GM21529 (cell line): ENCODE data around the gene TTYH3.
"Not testable (repeated sequence)": the region's sequence is repeated elsewhere in the genome, so short reads cannot be mapped to it uniquely, and the experiment has no call there.

Experiments used
- ATAC-seq: cut with Tn5 transposase; IDR thresholded peaks from one replicate; pipeline ENCODE4 v1.9.1; 2021; ENCODE audit not compliant: unreplicated experiment

Gene TTYH3

DNA sequence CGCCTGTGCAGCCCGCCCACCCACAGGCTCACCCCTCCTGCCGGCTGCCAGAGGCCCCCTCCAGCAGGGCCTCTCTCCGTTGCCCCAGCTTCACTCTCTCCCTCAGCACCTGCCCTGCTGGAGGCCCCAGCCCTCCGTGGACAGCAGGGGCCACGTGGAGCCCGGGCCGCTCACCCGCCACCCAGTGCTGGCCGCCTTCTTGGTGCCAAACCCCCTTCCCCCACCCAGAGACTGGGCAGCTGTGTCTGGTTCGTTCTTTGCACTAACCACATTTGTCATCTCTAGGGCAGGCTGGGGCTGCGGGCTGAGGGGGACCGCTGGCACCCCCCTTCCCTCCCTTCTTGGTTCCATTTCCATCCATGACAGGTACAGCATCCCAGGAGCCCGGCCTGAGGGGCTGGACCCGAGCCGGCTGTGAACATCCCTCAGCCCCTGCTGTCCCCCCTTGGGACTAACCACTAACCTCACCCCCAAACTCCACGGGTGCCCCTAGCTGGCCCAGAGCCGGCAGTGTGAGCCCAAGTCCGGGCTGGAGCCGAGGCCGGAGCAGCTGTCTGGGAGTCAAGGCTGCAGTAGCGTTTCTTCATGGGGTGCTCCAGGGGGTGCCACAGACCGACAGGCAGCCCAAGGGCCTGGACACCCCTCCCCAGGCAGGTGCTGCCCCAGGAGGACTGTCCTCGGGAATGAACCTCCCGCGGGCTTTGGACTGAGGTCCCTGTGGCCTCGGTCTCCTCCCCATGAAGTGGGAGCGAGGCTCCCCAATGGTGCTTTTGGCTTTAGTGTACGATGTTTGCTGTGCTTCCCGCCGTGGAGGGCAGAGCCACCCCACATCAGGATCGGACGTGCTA, 30.7 kb downstream of the TTYH3 start:
- no peak for ATAC-seq

DNA sequence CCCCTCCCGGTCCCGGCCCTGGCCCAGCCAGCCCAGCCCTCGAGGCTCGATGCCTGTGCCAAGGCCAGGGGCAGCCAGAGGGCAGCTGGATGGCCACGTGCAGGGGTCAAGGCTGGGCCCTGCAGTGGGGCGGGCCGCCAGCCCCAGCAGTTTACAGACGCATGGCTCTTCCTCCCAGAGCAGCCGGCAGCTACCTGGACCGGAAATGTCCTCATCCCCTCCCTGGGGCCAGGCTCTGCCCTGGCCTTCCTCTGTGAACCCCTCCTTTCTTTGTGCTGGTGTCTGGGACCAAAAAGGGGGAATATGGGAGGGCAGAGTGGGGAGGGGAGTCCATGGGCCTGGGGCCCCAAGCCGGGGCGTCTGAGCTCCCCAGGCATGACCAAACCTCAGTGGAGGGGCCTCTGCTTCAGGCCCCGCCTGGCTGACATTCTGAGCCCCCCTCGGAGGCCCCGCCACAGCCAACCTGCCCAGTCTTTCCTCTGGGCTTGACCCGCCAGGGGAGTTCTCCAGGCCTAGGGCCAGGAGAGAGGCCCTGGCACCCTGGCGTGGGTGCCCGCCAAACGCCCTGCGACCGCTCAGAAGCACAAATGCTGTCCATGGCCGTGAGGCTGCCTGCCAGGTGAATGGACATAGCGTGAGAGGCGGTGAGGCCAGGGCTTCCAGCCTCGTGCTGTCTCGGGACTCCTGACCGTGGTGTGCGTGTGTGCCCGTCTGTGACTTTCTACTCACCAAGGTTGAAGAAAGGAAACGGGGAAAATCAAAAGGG, 31.5 kb downstream of the TTYH3 start:
- no peak for ATAC-seq

DNA sequence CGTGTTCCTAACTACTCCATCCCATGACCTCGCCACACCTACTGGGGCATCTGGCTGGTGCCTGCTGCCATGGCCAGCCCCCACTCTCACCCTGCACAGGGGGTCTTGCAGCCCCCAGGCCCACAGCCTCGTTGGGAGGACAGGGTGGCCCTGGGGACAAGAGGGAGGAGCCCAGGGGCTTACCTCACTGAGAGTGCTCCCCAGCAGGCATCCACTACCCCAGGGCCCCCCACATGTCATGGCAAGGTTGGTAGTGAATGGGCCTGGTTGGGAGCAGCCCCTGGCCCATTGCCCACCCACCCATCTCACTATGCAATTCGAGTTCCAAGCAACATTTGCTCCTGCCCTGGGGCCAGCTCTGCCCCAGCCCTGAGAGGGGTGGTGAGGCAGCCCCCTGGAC, 32.2 kb downstream of the TTYH3 start:
- ATAC-seq: no peak

DNA sequence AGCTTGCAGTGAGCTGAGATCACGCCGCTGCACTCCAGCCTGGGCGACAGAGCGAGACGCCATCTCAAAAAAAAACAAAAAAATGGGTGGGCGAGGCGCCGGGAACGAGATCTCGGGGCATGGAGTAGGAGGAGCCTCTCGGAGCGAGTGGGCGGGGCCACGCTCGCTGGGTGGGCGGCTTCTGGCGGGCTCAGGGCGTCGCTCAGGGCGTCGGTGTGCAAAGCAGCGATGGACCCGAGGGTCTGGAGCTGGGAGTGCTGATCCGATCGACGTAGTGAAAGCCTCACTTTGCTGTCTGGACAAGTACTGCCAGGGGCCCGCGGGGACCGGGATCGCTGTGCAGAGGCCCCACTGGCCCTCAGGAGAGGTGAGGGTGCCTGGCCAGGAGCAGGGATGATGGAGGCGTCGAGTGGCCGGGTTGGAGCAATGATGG, 33.6 kb downstream of the TTYH3 start:
- no peak for ATAC-seq

DNA sequence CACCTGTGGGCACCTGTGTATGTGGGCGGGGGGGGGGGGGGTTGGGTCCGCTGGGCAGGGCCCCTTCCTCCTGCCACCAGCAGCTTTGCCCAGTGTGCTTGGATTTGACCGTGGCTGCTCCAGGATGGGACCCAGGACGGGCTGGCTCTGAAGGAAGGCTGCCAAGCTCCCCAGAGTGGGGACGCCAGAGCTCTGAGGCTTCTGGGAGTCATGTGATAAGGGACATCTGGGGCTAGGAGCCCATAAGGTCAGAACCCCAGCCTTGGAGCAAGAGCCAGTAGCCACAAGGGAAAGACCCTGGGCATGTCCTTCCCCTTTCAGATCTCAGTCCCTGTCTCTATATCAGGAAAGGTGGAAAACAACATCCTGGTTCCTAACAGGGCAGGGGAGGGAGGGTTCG, 34.4 kb downstream of the TTYH3 start:
- no peak for ATAC-seq

DNA sequence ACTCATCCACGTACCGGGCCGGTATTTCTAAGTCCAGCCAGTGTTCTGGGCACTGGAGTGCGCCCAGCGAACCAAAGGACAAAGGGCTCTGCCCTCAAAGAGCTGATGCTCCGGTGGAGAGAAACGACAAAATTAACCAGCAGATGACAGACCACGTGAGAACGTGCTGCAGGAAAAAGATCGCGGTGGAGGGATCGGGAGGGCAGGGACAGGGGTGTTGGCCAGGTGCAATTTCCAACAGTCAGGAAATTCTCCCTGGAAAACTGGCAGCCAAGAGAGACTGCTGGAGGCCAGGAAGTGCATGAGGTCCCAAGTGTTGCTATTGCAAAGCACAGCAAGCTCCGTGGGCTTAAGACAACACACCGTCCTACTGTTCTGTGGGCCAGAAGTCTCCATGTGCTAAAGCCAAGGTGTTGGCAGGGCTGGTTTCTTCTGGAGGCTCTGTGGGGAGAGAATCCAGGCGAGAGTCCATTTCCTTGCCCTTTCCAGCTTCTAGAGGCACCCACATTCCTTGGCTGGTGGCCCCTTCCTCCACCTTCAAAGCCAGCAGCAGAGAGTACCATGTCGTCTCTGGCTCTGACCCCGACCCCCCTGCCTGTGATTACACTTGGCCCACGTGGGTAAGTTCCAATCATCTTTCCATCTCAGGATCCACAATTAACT, 34.9 kb downstream of the TTYH3 start:
- no peak for ATAC-seq

DNA sequence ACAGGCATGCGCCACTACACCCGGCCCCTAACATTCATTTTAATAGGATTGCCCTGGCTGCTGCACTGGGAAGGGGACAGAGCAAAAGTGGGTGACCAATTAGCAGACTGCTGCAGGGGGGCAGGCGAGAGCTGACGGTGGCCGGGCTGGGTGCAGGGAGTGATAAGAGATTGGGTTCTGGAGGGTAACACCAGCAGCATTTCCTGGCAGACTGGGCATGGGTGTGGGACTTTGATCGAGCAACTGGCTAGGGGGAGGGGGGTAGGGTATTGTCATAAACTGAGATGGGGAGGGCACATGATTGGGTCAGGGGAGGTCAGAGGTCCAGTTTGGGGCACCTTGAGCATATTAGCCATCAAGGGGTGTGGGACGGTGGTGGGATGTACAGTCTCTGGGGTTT, 36.1 kb downstream of the TTYH3 start:
- ATAC-seq: no peak

DNA sequence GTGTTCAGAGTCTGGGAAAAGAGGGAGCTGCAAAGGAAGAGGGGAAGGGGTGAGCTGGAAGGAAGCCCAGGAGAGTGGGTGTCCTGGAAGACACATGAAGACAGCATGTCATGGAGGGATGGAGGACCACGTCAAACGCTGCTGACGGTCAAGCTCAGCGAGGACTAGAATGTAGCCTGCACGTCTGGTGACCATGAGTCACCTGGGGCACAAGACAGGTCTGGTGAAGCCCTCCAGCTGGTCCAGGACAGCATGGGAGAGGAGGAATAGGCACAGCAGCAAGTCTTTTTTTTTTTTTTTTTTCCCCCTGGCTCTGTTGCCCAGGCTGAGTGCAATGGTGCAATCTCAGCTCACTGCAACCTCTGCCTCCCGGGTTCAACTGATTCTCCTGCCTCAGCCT, 36.6 kb downstream of the TTYH3 start:
- no peak for ATAC-seq

DNA sequence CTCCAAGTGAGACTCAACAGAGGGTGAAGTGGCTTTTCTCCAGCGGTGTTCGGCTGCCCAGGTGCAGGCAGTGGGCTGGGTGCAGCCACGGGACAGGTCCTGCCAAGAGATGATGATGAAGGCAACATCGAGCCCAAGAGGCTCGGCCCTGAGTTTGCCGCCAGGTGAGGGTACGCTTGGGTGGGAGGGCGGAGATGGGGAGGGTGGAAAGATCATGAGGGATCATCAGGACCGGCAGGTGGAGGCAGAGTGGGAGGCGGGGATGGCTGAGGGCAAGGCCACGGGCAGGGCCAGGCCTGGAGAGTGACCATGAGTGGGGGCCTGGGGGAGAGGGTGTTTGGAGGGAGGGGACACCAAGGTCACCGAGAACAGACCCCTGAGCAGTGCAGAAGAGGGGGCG, 38.4 kb downstream of the TTYH3 start:
- ATAC-seq: no peak

DNA sequence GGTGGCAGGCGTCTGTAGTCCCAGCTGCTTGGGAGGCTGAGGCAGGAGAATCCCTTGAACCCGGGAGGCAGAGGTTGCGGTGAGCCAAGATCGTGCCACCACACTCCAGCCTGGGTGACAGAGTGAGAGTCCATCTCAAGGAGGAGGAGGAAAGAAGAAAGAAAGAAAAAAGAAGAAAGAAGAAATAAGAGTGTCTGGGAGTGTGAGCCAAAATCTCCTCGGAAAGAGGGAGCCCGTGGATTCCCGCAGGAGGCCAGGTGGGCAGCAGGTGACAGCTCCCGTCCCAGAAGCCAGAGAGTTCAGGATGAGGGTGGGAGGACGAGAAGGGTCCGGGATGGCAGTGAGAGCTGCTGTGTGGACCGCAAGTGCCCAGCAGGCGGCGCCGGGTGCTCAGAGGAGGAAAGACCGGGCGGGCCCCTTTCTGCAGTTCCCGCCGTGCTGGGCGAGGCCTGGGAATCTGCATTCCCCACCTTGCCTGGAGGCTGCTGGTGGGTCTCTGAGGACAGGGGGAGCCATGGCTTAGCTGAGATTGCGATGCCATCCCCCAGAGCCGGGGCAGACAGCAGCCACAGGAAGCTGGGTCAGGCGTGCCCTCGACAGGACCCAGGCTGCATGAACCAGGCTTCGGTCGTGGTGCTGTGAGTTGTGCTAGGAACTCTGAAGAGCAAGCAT, 39.1 kb downstream of the TTYH3 start:
- peak; percentile 83 for ATAC-seq

DNA sequence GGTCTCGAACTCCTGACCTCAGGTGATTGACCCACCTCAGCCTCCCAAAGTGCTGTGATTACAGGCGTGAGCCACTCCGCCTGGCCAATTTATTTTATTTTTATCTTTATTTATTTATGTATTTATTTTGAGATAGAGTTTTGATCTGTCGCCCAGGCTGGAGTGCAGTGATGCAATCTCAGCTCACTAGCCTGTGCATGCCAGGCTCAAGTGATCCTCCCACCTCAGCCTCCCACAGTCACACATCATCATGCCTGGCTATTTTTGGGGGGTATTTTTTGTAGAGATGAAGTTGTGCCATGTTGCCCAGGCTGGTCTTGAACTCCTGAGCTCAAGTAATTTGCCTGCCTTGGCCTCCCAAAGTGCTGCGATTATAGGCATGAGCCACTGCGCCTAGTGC, 41.4 kb downstream of the TTYH3 start:
- ATAC-seq: not testable (repeated sequence)

DNA sequence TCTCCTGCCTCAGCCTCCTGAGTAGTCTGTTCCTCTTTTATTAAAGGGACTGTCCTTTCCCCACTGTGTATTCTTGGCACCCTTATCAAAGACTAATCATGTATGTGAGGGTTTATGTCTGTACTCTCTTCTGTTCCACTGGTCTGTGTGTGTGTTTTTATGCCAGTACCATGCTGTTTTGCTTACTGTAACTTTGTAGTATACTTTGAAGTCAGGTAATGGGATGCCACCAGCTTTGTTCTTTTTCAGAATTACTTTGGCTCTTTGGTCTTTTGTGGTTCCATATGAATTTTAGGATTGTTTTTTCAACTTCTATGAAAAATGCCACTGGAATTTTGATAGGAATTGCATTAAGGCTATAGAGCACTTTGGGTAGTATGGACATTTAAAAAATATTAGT, 42.1 kb downstream of the TTYH3 start:
- no peak for ATAC-seq

DNA sequence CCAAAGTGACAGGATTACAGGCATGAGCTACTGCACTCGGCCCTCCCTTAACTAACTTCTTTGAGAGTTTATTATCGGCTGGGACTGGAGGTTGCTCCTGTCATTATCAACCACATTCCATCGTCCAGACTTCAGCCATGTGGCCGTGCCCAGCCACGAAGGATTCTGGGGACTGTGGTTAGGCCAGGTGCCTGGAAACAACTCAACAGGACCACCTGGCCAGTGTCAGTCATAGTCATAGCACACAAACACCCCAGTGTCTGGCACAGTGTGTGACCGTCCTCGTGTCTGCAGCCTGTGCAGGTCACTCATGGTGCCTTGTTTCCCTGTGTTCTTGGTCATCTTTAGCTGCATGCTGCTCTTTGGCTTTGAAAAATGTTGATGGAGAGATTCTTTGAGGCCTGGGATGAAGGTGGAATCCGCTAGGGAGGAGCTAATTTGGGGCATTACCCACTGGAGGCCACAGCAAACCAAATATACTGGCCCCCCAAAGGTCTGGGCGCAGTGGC, 43.5 kb downstream of the TTYH3 start:
- no peak for ATAC-seq

DNA sequence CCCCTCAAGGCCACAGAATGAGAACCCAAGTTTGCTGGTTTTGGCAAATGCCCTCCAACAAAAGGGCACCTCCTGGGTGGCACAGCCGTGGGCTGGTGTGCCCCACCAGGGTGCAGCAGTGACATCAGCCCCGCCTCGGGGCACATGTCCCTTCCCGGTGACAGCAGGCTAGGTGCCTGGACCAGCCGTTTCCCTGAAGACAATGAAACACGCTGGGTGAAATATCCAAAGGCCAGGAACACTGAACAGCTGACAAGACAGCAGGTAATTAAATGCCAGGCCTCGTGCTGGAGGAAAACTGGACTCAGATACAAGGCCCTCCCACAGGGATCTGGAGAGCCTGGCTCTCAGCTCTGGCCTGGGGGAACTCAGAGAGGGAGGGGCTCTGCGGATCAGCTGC, 44.8 kb downstream of the TTYH3 start:
- ATAC-seq: not testable (repeated sequence)

DNA sequence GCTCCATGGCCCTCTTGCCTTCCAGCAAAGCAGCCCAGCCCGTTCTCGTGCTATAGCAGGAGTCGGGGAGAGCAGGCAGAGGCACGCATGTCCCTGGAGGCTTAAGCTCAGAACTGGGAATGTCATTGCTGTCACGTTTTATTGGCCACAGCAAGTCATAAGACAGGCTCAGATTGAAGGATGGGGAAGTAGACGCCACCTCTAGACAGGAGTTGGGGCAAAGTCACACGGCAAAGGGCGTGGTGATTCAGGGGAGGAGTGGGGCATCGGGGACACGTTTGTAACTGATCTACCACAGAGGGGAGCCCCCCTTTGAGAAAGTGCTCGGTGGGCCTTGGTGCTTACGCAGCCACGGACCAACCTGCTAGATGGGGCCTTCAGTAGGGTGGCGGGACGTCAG, 46.7 kb downstream of the TTYH3 start:
- ATAC-seq: not testable (repeated sequence)

DNA sequence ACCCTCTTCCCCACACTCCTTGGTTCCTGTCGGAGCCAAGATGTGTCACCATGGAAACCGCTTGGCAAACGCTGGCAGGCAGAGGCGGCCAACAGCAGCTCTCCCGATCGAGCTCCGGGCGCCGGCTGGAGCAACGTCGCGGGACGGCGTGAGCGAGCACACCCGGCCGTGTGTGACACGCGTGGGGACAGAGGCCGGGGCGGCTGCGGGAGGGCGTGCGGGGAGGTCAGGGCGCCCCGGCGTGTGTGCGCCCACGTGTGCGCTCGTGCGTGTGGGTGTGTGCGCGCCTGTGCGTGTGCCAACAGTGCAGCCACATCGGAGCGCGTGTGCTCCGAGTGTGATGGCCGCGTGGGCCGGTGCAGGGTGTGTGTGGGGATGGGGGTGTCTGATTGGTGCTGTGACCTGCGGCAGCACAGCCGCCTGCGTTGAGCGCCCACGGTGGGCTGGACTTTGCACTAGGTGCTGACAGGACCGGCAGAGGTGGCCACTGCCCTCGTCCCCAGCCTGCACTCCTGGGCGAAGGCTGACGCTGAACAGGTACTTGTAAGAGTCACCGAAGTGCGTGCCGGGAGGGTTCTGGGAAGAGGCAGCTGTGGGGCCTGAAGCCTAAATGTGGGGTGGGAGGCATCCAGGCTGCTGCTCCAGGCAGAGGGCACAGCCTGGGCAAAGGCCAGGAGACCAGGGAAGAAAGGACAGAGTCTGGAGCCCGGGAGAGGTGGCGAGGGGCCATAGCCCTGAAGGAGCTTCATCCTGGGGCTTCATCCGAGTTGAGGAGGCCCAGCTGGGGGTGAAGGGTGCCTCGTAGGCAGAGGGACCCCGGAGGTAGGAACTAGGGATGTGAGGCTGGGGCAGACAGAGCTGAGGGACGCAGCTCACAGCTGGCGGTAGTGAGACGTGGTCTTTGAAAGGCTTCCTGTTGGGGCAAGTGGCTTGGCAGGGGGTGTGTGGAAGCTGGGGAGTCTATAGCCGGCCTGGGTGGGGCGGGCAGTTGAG, 47.6 kb downstream of the TTYH3 start:
- not testable (repeated sequence) for ATAC-seq

DNA sequence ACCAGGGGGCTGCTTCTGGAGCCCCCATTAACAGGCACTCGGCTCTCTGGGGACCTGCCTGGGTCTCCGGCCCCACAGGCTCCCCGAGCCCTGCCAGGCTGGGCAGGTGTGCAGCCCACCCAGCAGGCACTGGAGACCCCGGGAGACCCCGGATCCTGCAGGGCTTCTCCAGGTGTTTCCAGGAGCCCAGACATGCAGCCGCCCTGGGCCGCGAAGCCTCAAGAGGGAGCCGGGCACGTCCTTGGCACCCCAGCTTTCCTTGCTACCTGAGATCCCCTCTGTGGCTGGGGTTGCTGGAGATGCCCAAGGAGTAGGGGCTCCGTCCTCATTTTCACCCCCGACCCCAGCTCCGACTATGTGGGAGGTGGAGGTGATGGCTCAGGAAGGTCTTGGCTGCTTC, 48.5 kb downstream of the TTYH3 start:
- ATAC-seq: no peak

DNA sequence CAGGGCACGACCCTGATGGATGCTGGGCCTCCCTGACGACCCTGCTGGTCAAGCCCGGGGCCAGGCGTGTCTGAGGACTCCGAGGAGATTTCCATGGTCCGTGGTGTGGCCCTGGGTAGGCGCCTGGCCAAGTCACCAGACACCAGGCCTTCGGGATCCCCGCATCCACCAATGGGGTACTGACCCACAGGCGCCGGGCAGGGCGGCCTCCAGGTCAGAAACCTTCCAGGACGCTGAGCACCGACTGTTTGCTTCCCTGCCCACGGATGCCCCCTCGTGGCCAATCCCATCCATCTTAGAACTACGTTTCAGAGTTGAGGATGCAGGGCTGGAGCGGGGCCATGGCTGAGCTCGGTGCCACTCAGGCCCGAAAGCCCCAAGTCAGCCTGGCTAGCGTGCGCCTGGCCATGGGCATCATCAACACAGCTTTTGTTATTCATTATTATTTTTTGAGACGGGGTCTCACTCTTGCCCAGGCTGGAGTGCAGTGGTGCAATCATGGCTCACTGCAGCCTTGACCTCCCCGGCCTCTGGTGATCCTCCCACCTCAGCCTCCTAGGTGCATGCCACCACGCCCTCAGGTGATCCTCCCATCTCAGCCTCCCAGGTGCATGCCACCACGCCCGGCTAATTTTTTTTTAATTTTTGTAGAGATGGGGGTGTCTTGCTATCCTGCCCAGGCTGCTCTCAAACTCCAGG, 49.2 kb downstream of the TTYH3 start:
- ATAC-seq: no peak
